Stimulated activated CD4-positive, alpha-beta T cell treated with anti-CD3 and anti-CD28 coated beads, Interleukin-4, amount 100 ng/mL, for 1 hour (primary cell): ENCODE data around the gene RBM12.
A peak's percentile ranks its signal among the peaks of the same experiment; 100 is the strongest.
"Not testable (repeated sequence)": the region's sequence is repeated elsewhere in the genome, so short reads cannot be mapped to it uniquely, and the experiment has no call there.

Experiments used
- DNase-seq: peaks from one replicate; pipeline ENCODE4 v3.0.0-alpha.2; 2020

Gene RBM12

GRCh38 chr20:35698298-35699126 is 33.8 kb upstream of the RBM12 start:
- DNase-seq: no peak

DNA sequence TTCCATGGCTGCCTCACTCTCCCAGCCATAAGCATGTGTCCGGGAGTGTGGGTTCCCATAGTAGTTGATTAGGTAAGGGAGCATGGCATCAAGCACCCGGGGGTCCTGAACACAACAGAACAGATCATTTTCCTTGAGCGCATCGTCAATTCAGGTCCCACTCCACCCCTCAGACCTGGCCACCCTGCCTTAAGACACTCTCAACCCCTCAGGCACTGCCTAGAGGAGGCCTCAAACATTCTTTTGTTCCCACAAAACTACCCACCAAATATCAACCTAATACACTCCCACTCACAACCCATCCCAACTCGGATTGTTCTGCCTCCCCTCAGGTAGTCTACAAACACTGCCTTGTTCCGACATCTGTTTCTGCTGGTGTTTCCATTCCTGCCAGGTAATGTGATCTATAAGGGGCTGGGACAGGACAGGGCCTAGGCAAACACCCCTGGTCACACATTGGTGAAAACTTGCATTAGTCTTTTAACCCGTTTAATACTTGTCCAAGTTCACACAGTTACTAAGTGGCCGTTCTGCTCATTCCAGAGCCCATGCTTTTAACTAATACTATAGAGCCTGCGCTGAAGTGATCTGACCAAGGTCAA is 33.1 kb upstream of the RBM12 start:
- no peak for DNase-seq

GRCh38 chr20:35695978-35696377 is 31.3 kb upstream of the RBM12 start:
- no peak for DNase-seq

GRCh38 chr20:35695245-35695749 is 30.6 kb upstream of the RBM12 start:
- no peak for DNase-seq

DNA sequence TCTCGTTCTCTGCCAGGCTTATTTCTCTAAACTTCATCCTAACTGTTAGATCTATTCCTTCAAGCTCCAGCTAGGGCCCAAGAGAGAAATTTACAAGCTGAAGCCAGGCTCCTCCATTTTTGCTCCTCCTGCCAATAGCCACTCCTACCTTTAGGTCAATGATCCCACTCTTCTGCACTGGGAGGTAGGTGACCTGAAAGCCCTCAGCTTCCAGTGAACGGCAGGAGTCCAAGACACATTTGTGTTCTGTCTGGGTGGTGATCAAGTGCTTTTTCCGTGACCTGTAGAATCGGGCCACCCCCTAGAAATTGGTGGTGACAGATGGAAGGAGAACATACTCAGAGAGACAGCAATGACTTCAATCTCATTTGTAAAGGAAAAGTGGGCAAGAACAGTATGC is 25.6 kb upstream of the RBM12 start:
- no peak for DNase-seq

- not testable (repeated sequence) for DNase-seq
These were observed 22.2 kb upstream of the RBM12 start for GRCh38 chr20:35686872-35687271.

DNA sequence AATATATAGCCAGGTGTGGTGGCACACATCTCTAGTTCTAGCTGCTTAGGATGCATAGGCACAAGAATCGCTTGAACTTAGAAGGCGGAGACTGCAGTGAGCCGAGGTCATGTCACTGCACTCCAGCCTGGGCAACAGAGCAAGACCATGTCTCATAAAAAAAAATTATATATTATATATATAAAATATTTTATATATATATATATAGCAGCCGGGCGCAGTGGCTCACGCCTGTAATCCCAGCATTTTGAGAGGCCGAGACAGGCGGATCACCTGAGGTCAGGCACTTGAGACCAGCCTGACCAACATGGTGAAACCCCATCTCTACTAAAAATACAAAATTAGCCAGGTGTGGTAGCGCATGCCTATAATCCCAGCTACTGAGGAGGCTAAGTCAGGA is 20.7 kb upstream of the RBM12 start:
- not testable (repeated sequence) for DNase-seq

- DNase-seq: no peak
These were observed 17.3 kb upstream of the RBM12 start for GRCh38 chr20:35681960-35682359.

DNA sequence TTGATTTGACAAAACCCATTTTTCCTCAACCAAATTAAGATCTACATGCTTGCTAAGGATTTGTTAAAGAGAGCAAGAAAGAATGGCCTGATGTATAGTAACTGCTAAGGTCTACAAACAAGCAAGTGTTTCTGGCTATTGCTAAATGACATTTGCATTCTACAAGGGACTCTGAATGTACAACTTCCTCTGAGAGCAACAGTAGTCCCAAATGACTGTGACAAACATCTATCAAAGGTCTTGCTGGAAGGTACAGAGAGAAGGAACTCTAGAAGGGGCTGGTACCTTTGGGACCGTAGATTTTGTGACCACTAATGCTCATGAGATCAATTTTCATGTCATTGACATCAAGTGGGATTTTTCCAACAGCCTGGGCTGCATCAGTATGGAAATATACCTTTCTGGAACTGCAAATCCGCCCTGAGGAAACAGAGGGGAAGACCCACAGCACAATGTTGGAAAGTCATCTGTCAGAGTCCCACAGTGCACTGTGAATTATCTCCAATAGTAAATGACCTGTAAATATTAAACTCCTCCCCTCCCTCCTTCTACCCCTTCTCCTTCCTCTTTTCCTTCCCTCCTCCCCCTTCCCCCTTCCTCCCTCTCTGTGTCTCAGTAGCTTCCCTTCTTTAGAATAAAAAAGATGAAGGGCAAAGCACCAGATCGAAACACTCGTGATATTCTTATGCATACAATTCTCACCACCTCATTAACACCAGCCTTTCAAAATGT is 15.9 kb upstream of the RBM12 start:
- DNase-seq: no peak

DNA sequence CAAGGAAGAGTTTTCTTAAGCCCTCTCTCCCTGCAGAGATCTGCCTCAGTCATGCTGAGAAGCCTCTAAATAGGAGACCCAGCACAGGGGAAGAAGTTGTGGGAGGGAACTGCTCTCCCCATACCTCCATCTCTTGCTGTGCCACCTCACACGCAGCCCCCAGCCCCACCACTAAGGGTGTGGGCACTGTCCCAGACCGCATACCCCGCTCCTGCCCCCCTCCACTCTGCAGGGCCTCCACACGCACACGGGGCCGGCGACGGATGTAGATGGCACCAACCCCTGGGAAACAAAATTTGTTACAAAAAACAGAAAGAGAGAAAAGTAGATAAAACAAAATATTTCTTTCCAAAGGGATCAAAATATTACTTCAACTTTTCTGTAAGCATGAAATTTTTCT is 10.2 kb upstream of the RBM12 start:
- DNase-seq: no peak

- no peak for DNase-seq
These were observed 9.2 kb upstream of the RBM12 start for GRCh38 chr20:35673884-35674283.

DNA sequence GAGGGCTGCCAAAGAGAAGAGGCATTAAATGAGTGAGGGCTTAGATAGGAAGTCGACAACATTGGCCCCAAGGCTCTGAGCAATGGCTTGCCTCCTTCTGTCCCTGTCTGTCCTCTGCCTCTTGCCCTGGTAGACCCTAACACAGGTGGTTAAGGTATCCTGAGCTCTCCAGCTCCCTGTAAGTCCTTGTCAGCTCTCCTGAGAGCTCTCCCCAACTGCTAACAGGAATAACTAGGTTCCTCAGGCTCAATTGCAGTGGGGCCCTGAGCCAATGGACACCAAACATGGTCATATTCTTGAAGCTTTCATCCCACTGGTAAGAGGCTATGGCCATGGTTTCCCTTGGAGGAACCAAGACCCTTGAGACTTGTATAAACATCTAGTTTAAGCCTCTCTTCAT is 5.0 kb upstream of the RBM12 start:
- no peak for DNase-seq

DNA sequence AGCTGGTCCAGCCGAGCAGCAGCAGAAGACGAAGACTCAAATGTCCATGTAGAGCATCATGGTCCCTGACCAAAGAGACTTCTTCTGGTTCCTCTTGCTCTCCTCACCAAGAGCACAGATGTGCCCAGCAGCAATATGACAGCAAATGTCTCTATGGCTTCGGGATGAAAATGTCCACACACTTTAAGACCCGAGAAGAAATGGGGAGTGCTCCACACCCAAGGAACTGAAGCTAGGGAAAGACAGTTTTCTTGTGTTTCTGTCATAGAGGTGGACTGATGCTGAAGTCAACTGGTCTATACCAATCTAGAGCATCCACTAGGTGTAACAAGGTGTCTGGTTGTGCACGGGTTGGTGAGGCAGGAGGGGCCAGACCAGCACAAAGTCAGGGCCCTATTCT is 4.5 kb upstream of the RBM12 start:
- no peak for DNase-seq

GRCh38 chr20:35665949-35666288 is 1.2 kb upstream of the RBM12 start:
- no peak for DNase-seq

DNA sequence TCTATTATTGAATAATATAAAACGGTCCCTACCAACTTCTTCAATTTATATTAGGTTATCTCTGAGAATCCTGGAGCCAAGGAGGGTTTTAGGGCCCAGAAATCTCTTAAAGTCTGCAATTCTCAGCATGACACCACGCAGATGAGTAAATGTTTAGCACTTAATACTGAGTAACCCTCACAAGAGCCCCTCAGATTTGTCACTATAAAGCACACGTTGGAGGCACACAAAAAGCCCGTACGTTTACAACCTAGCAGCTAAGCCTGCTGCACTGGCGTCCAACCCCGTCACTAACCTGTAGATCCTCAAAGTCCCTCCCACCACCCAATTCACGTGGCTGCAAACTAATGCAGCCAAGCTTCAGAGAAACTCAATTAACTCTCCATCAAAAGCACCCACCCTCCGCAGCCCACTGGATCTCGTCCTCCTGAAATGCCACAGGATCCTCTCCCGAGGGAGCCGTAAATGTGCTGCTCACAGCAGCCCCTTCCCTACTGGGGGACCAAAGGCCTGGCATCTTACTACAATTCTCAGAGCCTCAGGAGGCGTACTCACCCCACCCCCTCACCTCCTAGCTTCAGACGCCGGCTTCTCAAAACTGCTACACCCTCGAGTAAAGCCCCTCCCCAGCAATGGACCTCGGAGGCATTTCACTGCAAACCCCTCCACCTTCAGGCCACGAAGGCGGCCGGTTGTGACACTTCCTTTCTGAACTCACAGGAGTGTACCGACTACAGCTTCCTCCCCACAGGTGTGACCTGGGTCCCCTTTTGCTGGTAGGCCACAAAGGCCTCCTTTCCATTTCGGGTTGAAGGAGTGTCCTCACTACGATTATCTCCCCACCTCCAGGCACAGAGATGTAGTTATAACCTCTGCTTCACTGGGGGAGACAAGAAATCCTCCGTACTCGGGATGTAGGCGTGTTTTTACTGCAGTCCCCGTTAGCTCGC is 909 bp downstream of the RBM12 start:
- DNase-seq: peak; percentile 52

DNA sequence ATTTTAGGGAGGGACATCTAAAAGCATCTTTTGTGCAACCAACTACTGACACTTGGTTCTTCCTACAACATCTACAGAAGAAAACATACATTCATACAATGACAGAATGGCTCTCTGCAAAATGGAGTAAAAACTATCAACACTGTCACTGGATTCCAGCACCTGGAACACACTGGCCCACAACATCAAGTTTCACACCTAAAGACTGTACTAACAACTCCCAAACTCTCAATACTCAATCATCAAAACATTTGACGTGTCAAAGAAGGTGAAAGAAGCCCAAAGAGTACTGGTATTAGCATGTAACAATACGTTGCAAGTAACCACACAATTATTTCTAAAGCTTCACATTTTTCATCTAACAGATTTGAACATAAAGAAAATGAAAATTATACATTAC is 2.1 kb downstream of the RBM12 start:
- no peak for DNase-seq

- DNase-seq: no peak
These were observed 2.8 kb downstream of the RBM12 start for GRCh38 chr20:35661908-35662307.

- no peak for DNase-seq
These were observed 3.6 kb downstream of the RBM12 start for GRCh38 chr20:35661053-35661452.

DNA sequence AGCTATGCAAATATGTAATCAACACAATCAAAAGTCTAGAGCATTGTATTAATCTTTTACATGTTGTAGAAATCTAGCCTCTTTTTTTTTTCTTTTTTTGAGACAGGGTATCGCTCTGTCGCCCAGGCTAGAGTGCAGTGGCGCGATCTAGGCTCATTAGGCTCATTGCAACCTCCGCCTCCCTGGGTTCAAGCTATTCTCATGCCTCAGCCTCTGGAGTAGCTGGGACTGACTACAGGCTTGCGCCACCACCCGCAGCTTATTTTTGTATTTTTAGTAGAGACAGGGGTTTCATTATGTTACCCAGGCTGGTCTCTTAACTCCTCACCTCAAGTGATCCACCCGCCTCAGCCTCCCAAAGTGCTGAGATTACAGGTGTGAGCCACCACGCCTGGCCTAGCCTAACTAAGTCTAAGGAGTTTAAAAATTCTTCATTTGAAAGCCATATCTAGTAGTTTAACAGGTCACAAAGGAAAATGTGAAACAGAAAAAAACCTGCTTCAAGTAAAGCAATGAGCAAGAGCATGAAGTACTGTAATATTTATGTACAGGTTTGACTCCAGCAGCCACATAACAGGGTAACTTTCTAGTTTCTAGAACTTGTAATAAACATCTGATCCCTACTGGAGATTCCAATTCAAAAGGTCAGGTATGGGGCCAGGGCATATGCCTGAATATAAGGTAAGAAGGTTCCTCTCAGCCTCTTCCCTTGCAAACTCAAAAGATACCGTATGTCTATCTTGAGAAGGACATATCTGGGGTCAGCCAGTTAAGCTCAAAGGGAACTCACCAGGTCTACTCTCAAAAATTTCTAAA is 4.4 kb downstream of the RBM12 start:
- DNase-seq: peak; percentile 24

DNA sequence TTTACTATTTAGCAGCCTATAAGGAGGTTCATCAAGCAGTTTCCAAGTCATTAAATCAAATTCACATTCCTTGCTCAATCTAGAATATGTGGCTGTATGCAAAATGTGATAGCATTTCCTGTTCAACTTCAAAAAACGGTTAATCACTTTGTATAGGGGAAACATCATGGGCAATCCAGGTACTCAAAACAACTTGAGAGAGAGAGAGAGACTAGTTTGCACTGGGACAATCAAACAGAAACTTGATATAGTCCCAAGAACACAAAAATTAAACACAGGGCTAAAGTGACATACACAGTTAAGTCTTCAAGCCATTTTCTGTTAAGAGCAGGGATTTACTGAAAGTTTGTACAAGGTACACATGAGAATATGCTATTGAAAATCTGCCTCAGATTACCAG is 7.4 kb downstream of the RBM12 start:
- DNase-seq: no peak

DNA sequence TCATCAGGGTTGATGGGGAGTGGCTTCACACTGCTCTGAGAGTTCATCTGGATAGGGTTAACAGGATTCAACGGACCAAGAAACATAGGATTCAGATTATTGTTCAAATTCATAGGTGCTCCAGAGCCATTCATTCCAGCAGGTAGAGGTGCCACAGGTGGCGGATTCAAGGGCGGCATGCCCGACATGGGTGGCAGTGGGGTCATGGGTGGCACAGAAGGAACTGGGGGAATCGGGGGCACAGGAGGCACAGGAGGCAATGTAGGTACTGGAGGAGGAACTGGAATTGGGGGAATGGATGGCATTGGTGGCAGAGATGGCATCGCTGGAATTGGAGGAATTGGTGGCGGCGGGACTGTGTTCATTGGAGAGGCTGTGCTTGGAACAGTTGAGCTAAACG is 10.3 kb downstream of the RBM12 start:
- no peak for DNase-seq

DNA sequence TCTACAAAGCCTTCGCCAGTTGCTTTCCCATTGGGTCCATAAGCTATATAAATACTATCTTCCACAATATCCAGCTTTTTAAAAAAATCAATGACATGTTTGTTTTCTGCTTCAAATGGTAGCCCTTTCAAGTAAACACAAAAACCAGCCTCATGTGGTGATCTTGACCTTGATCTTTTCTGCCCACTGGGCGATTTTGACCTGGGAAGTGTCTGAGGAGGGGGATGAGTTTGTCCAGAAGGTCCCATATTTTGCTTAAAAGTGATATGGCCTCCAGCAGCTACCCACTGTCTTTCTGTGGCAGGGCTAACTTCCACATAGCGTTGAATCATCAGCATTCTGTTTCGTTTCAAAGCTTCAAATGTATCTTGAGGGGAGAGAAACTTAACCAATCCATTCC is 10.8 kb downstream of the RBM12 start:
- DNase-seq: no peak
